Measurements from ENCODE around the gene HOXD13. TPM values are rescaled to one million over a fixed set of nuclear protein-coding genes. Genes with fewer than 3 reads are reported as not detected.

The HOXD13 gene
- total RNA-seq, 2 experiments from 2014 or later: not detected

- Mint-ChIP-seq H3K4me3 (no peak overlapping the region), H3K27me3 (peaks cover 90% of the 10 kb centered on the region), H3K27ac (no peak overlapping the region), H3K9me3 (no peaks in the 10 kb centered on the region), H3K4me1 (ENCODE audit: low read depth) (peaks cover 42% of the 10 kb centered on the region), H3K36me3 (ENCODE audit: low read depth) (no peaks in the 10 kb centered on the region)
- TF ChIP-seq, protein P1, sequence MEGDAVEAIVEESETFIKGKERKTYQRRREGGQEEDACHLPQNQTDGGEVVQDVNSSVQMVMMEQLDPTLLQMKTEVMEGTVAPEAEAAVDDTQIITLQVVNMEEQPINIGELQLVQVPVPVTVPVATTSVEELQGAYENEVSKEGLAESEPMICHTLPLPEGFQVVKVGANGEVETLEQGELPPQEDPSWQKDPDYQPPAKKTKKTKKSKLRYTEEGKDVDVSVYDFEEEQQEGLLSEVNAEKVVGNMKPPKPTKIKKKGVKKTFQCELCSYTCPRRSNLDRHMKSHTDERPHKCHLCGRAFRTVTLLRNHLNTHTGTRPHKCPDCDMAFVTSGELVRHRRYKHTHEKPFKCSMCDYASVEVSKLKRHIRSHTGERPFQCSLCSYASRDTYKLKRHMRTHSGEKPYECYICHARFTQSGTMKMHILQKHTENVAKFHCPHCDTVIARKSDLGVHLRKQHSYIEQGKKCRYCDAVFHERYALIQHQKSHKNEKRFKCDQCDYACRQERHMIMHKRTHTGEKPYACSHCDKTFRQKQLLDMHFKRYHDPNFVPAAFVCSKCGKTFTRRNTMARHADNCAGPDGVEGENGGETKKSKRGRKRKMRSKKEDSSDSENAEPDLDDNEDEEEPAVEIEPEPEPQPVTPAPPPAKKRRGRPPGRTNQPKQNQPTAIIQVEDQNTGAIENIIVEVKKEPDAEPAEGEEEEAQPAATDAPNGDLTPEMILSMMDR (IDR thresholded peaks at IDR 0.05): no peak
- Histone ChIP-seq H3K27ac (ENCODE audit: low read depth in 1 of 2, low read length in 2 of 2) (no peak overlapping the region), H3K4me1 (ENCODE audit: insufficient read depth, low read length) (peaks cover 33% of the 10 kb centered on the region), H3K4me3 (ENCODE audit: low read length) (no peak overlapping the region), H3K36me3 (ENCODE audit: insufficient read depth, low read length) (no peaks in the 10 kb centered on the region), H3K9me3 (ENCODE audit: control insufficient read depth in 1 of 2, insufficient read depth in 1 of 2, low read length in 2 of 2) (peaks cover 0 to 22% of the 10 kb centered on the region in 2 experiments), H3K27me3 (ENCODE audit: control insufficient read depth in 1 of 2, insufficient read depth in 2 of 2, low read length in 2 of 2) (peaks cover 84 to 92% of the 10 kb centered on the region in 2 experiments)
- ChIA-PET POLR2A (no interaction called here), CTCF (no interaction called here)
- intact Hi-C loops (cut with DNase I, micrococcal nuclease): loop anchor here (5.0 to 10.0 kb wide), 5 partner anchors 42 to 1285 kb away; no protein-coding TSS in a partner anchor
- DNase-seq (no peak), ATAC-seq (ENCODE audit: poor library complexity) (no peak)
These were observed 37.3 kb downstream of the HOXD13 start for GRCh38 chr2:176129813-176130146.

DNA sequence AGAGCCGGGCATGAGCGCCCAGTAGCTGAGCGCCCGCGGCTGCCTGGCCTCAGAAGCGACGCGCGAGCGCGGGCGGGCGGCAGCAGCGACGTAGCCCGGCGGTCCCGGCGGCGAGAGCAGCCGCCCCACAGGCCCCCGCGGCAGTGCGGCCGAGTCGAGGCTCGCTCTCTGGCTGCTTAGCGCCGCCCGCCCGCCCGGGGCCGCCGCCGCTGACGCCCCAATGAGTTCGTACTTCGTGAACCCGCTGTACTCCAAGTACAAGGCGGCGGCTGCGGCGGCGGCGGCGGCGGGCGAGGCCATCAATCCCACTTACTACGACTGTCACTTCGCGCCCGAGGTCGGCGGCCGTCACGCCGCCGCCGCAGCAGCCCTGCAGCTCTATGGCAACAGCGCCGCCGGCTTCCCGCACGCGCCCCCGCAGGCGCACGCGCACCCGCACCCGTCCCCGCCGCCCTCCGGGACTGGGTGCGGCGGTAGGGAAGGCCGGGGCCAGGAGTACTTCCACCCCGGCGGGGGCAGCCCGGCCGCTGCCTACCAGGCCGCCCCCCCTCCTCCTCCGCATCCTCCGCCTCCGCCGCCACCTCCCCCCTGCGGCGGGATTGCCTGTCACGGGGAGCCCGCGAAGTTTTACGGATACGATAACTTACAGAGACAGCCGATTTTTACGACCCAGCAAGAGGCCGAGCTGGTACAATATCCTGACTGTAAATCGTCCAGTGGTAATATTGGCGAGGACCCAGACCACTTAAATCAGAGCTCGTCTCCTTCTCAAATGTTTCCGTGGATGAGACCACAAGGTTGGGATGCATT, 37.8 kb downstream of the HOXD13 start:
- Histone ChIP-seq H3K4me3 (ENCODE audit: low read length) (no peak overlapping the region), H3K27ac (ENCODE audit: low read depth in 1 of 2, low read length in 2 of 2) (no peak overlapping the region), H3K4me1 (ENCODE audit: insufficient read depth, low read length) (peaks cover 33% of the 10 kb centered on the region), H3K9me3 (ENCODE audit: control insufficient read depth in 1 of 2, insufficient read depth in 1 of 2, low read length in 2 of 2) (peaks cover 0 to 18% of the 10 kb centered on the region in 2 experiments), H3K27me3 (ENCODE audit: control insufficient read depth in 1 of 2, insufficient read depth in 2 of 2, low read length in 2 of 2) (peaks cover 83 to 92% of the 10 kb centered on the region in 2 experiments), H3K36me3 (ENCODE audit: insufficient read depth, low read length) (no peaks in the 10 kb centered on the region)
- TF ChIP-seq, protein P1 (IDR thresholded peaks at IDR 0.05): no peak
- no peaks in the 10 kb centered on the region for H3K9me3 Mint-ChIP-seq
- no peaks in the 10 kb centered on the region for H3K36me3 Mint-ChIP-seq (ENCODE audit: low read depth)
- peak overlapping the region; percentile 70 for H3K4me3 Mint-ChIP-seq
- H3K4me1 Mint-ChIP-seq (ENCODE audit: low read depth): peaks cover 45% of the 10 kb centered on the region
- DNase-seq: peak in 2 of 14 experiments; percentile 38 to 54
- ChIA-PET CTCF (no interaction called here), POLR2A (interaction anchor here (0.9 kb wide), 1 partner anchor 14 kb away, joined by 3 read pairs; no protein-coding TSS in a partner anchor)
- peaks cover 90% of the 10 kb centered on the region for H3K27me3 Mint-ChIP-seq
- peak overlapping the region; percentile 50 for H3K27ac Mint-ChIP-seq
- peak; percentile 36 for ATAC-seq (ENCODE audit: poor library complexity)
- intact Hi-C loops (cut with DNase I, micrococcal nuclease): loop anchor here in 1 of 2 experiments (5.0 to 10.0 kb wide), 2 partner anchors 43 to 1284 kb away; no protein-coding TSS in a partner anchor

DNA sequence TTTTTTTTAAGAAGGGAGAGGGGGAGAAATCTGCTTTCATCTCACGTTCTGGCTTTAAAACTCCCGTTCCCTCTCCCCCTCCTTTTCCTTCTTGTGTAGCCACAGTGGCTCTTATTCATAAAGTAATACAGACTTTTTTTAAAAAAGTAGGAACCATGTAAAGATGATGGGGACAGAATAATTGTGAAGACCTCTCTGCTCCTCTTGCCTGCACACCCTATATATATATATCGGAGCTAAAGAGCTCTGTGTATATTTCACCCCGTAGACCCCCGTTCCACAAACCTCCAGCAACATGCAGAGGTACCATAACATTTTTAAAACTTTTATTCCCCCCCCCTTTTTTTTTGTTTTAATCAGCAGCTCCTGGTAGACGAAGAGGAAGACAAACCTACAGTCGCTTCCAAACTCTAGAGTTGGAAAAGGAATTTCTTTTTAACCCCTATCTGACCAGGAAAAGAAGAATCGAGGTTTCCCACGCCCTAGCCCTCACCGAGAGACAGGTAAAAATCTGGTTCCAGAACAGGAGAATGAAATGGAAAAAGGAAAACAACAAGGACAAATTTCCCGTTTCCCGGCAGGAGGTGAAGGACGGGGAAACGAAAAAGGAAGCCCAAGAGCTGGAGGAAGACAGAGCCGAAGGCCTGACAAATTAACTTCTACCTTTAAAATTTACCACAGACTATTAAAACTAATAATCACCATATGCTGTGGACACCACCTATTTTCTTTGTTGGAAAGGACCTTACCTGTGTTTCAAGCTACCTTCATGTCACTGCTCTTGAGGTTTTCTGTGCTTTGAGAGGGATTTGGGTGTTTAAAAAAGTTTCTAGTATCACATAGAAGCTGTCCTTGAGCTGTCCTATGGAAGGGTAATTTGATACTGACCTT, 38.7 kb downstream of the HOXD13 start:
- POLR2A ChIA-PET: interaction anchor here (0.7 to 0.9 kb wide), 2 partner anchors 13 to 39 kb away, joined by 3 read pairs; no protein-coding TSS in a partner anchor
- TF ChIP-seq, protein P1 (IDR thresholded peaks at IDR 0.05): no peak
- H3K4me1 Mint-ChIP-seq (ENCODE audit: low read depth): peaks cover 52% of the 10 kb centered on the region

More for the DNA sequence above, 38.7 kb downstream of the HOXD13 start:
- Mint-ChIP-seq H3K36me3 (ENCODE audit: low read depth) (no peaks in the 10 kb centered on the region), H3K27me3 (peaks cover 90% of the 10 kb centered on the region), H3K4me3 (peak overlapping the region; percentile 70), H3K27ac (peak overlapping the region; percentile 50), H3K9me3 (no peaks in the 10 kb centered on the region)
- Histone ChIP-seq H3K27me3 (ENCODE audit: control insufficient read depth in 1 of 2, insufficient read depth in 2 of 2, low read length in 2 of 2) (peaks cover 83 to 92% of the 10 kb centered on the region in 2 experiments), H3K4me3 (ENCODE audit: low read length) (no peak overlapping the region), H3K27ac (ENCODE audit: low read depth in 1 of 2, low read length in 2 of 2) (no peak overlapping the region), H3K9me3 (ENCODE audit: control insufficient read depth in 1 of 2, insufficient read depth in 1 of 2, low read length in 2 of 2) (peaks cover 0 to 23% of the 10 kb centered on the region in 2 experiments), H3K4me1 (ENCODE audit: insufficient read depth, low read length) (peaks cover 39% of the 10 kb centered on the region), H3K36me3 (ENCODE audit: insufficient read depth, low read length) (no peaks in the 10 kb centered on the region)
- CTCF ChIA-PET: no interaction called here
- no peak for ATAC-seq (ENCODE audit: poor library complexity)
- intact Hi-C loops (cut with DNase I, micrococcal nuclease): loop anchor here in 1 of 2 experiments (5.0 to 10.0 kb wide), 2 partner anchors 44 to 1284 kb away; no protein-coding TSS in a partner anchor
- no peak for DNase-seq

Measured in CD4-positive, alpha-beta T cell (primary cell).